Measurements from ENCODE around the gene SNORC. TPM values are rescaled to one million over a fixed set of nuclear protein-coding genes. Genes with fewer than 3 reads are reported as not detected.

The SNORC gene
- total and polyA plus RNA-seq, 10 donors = 0.68 to 5.1 (median 1.3) TPM

GRCh38 chr2:232927032-232927792 lies 57.1 kb downstream of the SNORC start:
- no peak for DNase-seq
- peak overlapping the region; percentile 12 to 68 (median 38) for H3K4me3 ChIP-seq
- peaks cover 0 to 6% (median 3%) of the 10 kb centered on the region in 8 donors for H3K9me3 ChIP-seq
- intact Hi-C loops (cut with DNase I; ENCODE audit: low total_unique reads) = no loop called here
- WGBS, 5 donors = 2 to 8% (median 3%) methylated on average over 25 to 76 of the region's 76 CpGs
- peaks cover 11 to 32% (median 22%) of the 10 kb centered on the region in 6 donors for H3K4me1 ChIP-seq
- H3K27me3 ChIP-seq (replicated peaks in 1 of 7) = peaks cover 0 to 87% (median 39%) of the 10 kb centered on the region in 7 donors
- no peak overlapping the region for H3K27ac ChIP-seq
- TF ChIP-seq POLR2A (IDR thresholded peaks at IDR 0.05) (no peak), POLR2AphosphoS5 (IDR thresholded peaks at IDR 0.05) (no peak), CTCF (IDR thresholded peaks at IDR 0.05 in 8 of 11, conservative IDR thresholded peaks at IDR 0.05 in 3 of 11) (no peak)
- no peaks in the 10 kb centered on the region for H3K36me3 ChIP-seq

- H3K4me1 ChIP-seq = peaks cover 11 to 32% (median 22%) of the 10 kb centered on the region in 6 donors
- no peak for DNase-seq
- 1 to 3% (median 2%) methylated on average over 28 to 114 of the region's 114 CpGs; no CpG with 5 or more reads in 1 of the 5 donors for WGBS, 5 donors
- no peak overlapping the region for H3K27ac ChIP-seq
- H3K4me3 ChIP-seq = peak overlapping the region; percentile 12 to 68 (median 38)
- no peak for TF ChIP-seq POLR2AphosphoS5 (IDR thresholded peaks at IDR 0.05)
- no peak for TF ChIP-seq POLR2A (IDR thresholded peaks at IDR 0.05)
- no peak for TF ChIP-seq CTCF (IDR thresholded peaks at IDR 0.05 in 8 of 11, conservative IDR thresholded peaks at IDR 0.05 in 3 of 11)
- no peaks in the 10 kb centered on the region for H3K36me3 ChIP-seq
- peaks cover 0 to 6% (median 3%) of the 10 kb centered on the region in 8 donors for H3K9me3 ChIP-seq
- intact Hi-C loops (cut with DNase I; ENCODE audit: low total_unique reads) = no loop called here
- peaks cover 0 to 90% (median 39%) of the 10 kb centered on the region in 7 donors for H3K27me3 ChIP-seq (replicated peaks in 1 of 7)
Observed at GRCh38 chr2:232927793-232928550, 57.9 kb downstream of the SNORC start.

Small RNA genes lying within 50 kb of the gene (small RNA-seq; reads per million reads assigned to genes)
- 0 reads per million in 4 donors for gene RF00019

Other genes starting within 250 kb of the SNORC start
- 10 to 100 TPM; 19.8 to 96.2 (median 46.6) TPM for gene EFHD1, start 236.7 kb upstream of the SNORC start, total RNA-seq
- gene EFHD1, start 236.7 kb upstream of the SNORC start, polyA plus RNA-seq = 10 to 100 TPM; 13.6 to 50.5 (median 19.2) TPM
- gene GIGYF2, start 172.9 kb upstream of the SNORC start, total RNA-seq = 100 to 1,000 TPM in 3 of 7 donors, 10 to 100 TPM in 4; 73.0 to 116 (median 100.0) TPM
- 10 to 100 TPM in 1 of 3 donors, 1 to 10 TPM in 2; 7.3 to 18.5 (median 9.2) TPM for gene GIGYF2, start 172.9 kb upstream of the SNORC start, polyA plus RNA-seq
- not detected for gene KCNJ13, start 93.7 kb upstream of the SNORC start, total RNA-seq
- gene KCNJ13, start 93.7 kb upstream of the SNORC start, polyA plus RNA-seq = under 1 TPM in 1 of 3 donors, not detected in 2; 0.08 TPM
- under 1 TPM in 3 of 7 donors, not detected in 4; 0.23 to 0.79 (median 0.43) TPM for gene NGEF, start 143.0 kb downstream of the SNORC start, total RNA-seq
- gene NGEF, start 143.0 kb downstream of the SNORC start, polyA plus RNA-seq = under 1 TPM in 2 of 3 donors, not detected in 1; 0.26 to 0.45 TPM
- gene NEU2, start 162.4 kb downstream of the SNORC start, total RNA-seq = not detected
- not detected for gene NEU2, start 162.4 kb downstream of the SNORC start, polyA plus RNA-seq
- gene INPP5D, start 190.1 kb downstream of the SNORC start, total RNA-seq = 100 to 1,000 TPM; 172 to 246 (median 186) TPM
- 10 to 100 TPM; 71.1 to 97.8 (median 97.4) TPM for gene INPP5D, start 190.1 kb downstream of the SNORC start, polyA plus RNA-seq